Fibroblast of lung (primary cell): Measurements from ENCODE around the gene TFB2M.
"Not testable (repeated sequence)": the region's sequence is repeated elsewhere in the genome, so short reads cannot be mapped to it uniquely, and the experiment has no call there.

ENCODE experiments used
- EZH2 ChIP-seq: IDR thresholded peaks from 2 replicates; pipeline ENCODE4 v1.5.1; 2012; ENCODE audit warnings: low read length, control low read depth, mild to moderate bottlenecking; ENCODE audit errors: missing control alignments
- TF ChIP-seq, protein P1 (sequence below), 2 donors: IDR thresholded peaks in 1 of 2; conservative IDR thresholded peaks in 1 of 2; 1 replicate in 1 of 2; 2 replicates in 1 of 2; pipeline ENCODE4 v1.5.1; 2011 to 2012; ENCODE audit warnings: low read length in 2 of 2, control low read depth in 1 of 2, inconsistent platforms in 1 of 2, low read depth in 1 of 2, mild to moderate bottlenecking in 1 of 2

- TF ChIP-seq EZH2, result not testable (repeated sequence)
- TF ChIP-seq, protein P1, sequence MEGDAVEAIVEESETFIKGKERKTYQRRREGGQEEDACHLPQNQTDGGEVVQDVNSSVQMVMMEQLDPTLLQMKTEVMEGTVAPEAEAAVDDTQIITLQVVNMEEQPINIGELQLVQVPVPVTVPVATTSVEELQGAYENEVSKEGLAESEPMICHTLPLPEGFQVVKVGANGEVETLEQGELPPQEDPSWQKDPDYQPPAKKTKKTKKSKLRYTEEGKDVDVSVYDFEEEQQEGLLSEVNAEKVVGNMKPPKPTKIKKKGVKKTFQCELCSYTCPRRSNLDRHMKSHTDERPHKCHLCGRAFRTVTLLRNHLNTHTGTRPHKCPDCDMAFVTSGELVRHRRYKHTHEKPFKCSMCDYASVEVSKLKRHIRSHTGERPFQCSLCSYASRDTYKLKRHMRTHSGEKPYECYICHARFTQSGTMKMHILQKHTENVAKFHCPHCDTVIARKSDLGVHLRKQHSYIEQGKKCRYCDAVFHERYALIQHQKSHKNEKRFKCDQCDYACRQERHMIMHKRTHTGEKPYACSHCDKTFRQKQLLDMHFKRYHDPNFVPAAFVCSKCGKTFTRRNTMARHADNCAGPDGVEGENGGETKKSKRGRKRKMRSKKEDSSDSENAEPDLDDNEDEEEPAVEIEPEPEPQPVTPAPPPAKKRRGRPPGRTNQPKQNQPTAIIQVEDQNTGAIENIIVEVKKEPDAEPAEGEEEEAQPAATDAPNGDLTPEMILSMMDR (conservative IDR thresholded peaks at IDR 0.05 in 1 of 2, IDR thresholded peaks at IDR 0.05 in 1 of 2; ENCODE audit: low read depth in 1 of 2, low read length in 2 of 2), result not testable (repeated sequence)
Observed at GRCh38 chr1:246571309-246571708, 5.2 kb upstream of the TFB2M start.
